DOHH2 (cell line): ENCODE results near the gene CCDC91.

Source experiments
- H3F3A ChIP-seq: fragments of 200-600 bp; sonication (generic), shearing (Covaris generic); 2 replicates; pipeline ENCODE4 v1.6.0; 2016; ENCODE audit warnings: antibody characterized with exemption, mild to moderate bottlenecking; ENCODE audit not compliant: control insufficient read depth, insufficient read depth
- H3K27ac ChIP-seq: fragments of 200-600 bp; sonication (generic); 2 replicates; pipeline ENCODE4 v1.5.1; 2014; ENCODE audit warnings: low read depth, mild to moderate bottlenecking, low read length, moderate library complexity
- H3K27me3 ChIP-seq: fragments of 200-600 bp; sonication (generic); 2 replicates; pipeline ENCODE4 v1.6.1; 2014; ENCODE audit warnings: mild to moderate bottlenecking, low read length, mixed read lengths; ENCODE audit not compliant: control insufficient read depth
- H3K36me3 ChIP-seq: fragments of 200-600 bp; sonication (generic); 2 replicates; pipeline ENCODE4 v1.6.1; 2014; ENCODE audit warnings: mild to moderate bottlenecking, low read length, moderate library complexity, mixed read lengths; ENCODE audit not compliant: control insufficient read depth
- H3K4me1 ChIP-seq: fragments of 200-600 bp; sonication (generic); 2 replicates; pipeline ENCODE4 v1.6.1; 2014; ENCODE audit warnings: mild to moderate bottlenecking, low read length, mixed read lengths; ENCODE audit not compliant: control insufficient read depth
- H3K4me2 ChIP-seq: fragments of 200-600 bp; sonication (generic); 2 replicates; pipeline ENCODE4 v1.6.0; 2014; ENCODE audit warnings: mild to moderate bottlenecking, low read length, moderate library complexity
- H3K4me3 ChIP-seq: fragments of 200-600 bp; sonication (generic); 2 replicates; pipeline ENCODE4 v1.5.1; 2014; ENCODE audit warnings: mild to moderate bottlenecking, low read length, mixed read lengths
- H3K79me2 ChIP-seq: fragments of 200-600 bp; sonication (generic); 2 replicates; pipeline ENCODE4 v1.6.1; 2014; ENCODE audit warnings: mild to moderate bottlenecking, low read length, mixed read lengths; ENCODE audit not compliant: control insufficient read depth
- H3K9me2 ChIP-seq: fragments of 200-600 bp; sonication (generic); replicated peaks from 2 replicates; pipeline ENCODE4 v1.6.1; 2014; ENCODE audit warnings: mild to moderate bottlenecking, low read length, mixed read lengths; ENCODE audit not compliant: control insufficient read depth
- H3K9me3 ChIP-seq: fragments of 200-600 bp; sonication (generic); 2 replicates; pipeline ENCODE4 v1.6.1; 2014; ENCODE audit warnings: antibody characterized with exemption, low read length, mixed read lengths; ENCODE audit not compliant: control insufficient read depth, insufficient read depth
- H4K20me1 ChIP-seq: fragments of 200-600 bp; sonication (generic); 2 replicates; pipeline ENCODE4 v1.6.0; 2014; ENCODE audit warnings: low read depth, mild to moderate bottlenecking, antibody characterized with exemption, low read length, moderate library complexity; ENCODE audit not compliant: control insufficient read depth, insufficient read depth
- EZH2phosphoT487 ChIP-seq: fragments of 200-600 bp; sonication (generic); IDR thresholded peaks from 2 replicates; pipeline ENCODE4 v1.6.1; 2017; ENCODE audit warnings: borderline replicate concordance, mild to moderate bottlenecking, antibody characterized with exemption, low read length, moderate library complexity, mixed read lengths
- TF ChIP-seq, protein P1 (sequence below): fragments of 200-600 bp; sonication (generic); IDR thresholded peaks from one replicate; pipeline ENCODE4 v1.5.1; 2014; ENCODE audit warnings: antibody characterized with exemption, mild to moderate bottlenecking, low read depth, low read length; ENCODE audit not compliant: poor library complexity, severe bottlenecking

Gene CCDC91

DNA sequence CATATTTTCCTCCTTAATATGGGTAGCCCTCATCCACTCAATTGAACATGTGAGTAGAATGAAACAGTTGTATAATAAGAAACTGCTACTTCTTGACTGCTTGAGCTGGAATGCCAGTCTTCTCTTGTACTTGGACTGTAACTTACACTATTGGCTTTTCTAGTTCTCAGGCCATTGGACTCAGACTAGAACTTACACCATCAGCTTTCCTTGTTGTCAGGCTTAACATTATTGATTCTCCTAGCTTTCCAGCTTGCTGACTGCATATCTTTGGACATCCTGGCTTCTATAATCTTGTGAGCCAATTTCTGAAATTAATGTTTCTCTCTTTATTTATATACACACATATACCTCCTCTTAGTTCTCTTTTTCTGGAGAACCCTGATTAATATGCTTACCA lies 24.8 kb downstream of the CCDC91 start:
- no peaks in the 10 kb centered on the region for H4K20me1 ChIP-seq

DNA sequence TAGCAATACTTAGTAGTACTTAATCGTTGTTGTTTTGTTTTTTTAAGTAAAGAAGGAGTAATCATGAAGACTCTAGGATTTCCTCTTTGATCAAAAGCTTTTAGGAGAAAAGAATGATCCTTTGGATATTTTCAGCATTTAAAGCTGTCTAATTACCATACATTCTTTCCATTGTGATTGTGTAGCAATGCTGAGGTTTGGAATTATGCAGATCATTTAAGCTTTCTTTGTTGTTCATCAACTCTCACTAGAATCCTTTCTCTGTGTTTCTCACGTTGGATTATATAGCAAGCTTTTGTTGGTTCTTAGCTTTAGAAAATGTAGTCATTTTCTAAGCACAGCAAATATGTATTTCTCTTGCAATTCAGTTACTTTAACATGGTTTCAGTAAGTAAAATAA lies 25.8 kb downstream of the CCDC91 start:
- Histone ChIP-seq H3K9me2 (no peaks in the 10 kb centered on the region), H3F3A (no peaks in the 10 kb centered on the region), H3K27me3 (no peaks in the 10 kb centered on the region), H3K79me2 (peaks cover 17% of the 10 kb centered on the region), H3K4me2 (no peak overlapping the region), H4K20me1 (no peaks in the 10 kb centered on the region), H3K36me3 (peaks cover 7% of the 10 kb centered on the region; the same call in 1 of the 2 replicates), H3K27ac (no peak overlapping the region), H3K4me3 (no peak overlapping the region), H3K4me1 (peaks cover 10% of the 10 kb centered on the region), H3K9me3 (0 out of 2 replicates have a peak, but pooled peaks cover 6% of the 10 kb centered on the region)
- TF ChIP-seq EZH2phosphoT487: no peak

More for the DNA sequence above, 24.8 kb downstream of the CCDC91 start:
- H3K4me3 ChIP-seq: no peak overlapping the region
- H3K4me1 ChIP-seq: peaks cover 10% of the 10 kb centered on the region
- no peaks in the 10 kb centered on the region for H3K9me2 ChIP-seq
- H3K36me3 ChIP-seq: peaks cover 10% of the 10 kb centered on the region
- TF ChIP-seq, protein P1, sequence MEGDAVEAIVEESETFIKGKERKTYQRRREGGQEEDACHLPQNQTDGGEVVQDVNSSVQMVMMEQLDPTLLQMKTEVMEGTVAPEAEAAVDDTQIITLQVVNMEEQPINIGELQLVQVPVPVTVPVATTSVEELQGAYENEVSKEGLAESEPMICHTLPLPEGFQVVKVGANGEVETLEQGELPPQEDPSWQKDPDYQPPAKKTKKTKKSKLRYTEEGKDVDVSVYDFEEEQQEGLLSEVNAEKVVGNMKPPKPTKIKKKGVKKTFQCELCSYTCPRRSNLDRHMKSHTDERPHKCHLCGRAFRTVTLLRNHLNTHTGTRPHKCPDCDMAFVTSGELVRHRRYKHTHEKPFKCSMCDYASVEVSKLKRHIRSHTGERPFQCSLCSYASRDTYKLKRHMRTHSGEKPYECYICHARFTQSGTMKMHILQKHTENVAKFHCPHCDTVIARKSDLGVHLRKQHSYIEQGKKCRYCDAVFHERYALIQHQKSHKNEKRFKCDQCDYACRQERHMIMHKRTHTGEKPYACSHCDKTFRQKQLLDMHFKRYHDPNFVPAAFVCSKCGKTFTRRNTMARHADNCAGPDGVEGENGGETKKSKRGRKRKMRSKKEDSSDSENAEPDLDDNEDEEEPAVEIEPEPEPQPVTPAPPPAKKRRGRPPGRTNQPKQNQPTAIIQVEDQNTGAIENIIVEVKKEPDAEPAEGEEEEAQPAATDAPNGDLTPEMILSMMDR: no peak
- TF ChIP-seq EZH2phosphoT487: no peak
- peaks cover 16% of the 10 kb centered on the region for H3K79me2 ChIP-seq
- no peak overlapping the region for H3K27ac ChIP-seq
- H3K4me2 ChIP-seq: no peak overlapping the region
- H3K27me3 ChIP-seq: no peaks in the 10 kb centered on the region
- H3F3A ChIP-seq: no peaks in the 10 kb centered on the region
- H3K9me3 ChIP-seq: 0 out of 2 replicates have a peak, but pooled peaks cover 6% of the 10 kb centered on the region

DNA sequence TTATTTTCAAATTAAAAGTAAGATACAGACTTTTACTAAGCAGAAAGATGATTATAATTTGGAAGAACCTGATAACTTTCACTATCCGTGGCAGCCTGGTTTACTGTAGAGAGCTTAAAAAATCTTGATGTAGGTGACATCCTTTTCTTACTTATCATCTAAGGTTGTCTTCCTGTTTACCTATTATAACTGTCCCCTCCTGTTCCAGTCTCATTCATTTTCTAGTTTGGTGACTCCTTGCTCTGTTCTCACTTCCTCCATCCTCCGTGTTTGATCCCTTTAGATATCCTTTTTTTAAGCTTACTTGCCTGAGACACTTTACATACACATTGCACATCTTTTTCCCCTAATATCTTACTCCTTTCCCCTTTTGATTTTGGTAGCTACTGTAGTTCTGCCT lies 27.5 kb downstream of the CCDC91 start:
- H3K79me2 ChIP-seq: peaks cover 34% of the 10 kb centered on the region

DNA sequence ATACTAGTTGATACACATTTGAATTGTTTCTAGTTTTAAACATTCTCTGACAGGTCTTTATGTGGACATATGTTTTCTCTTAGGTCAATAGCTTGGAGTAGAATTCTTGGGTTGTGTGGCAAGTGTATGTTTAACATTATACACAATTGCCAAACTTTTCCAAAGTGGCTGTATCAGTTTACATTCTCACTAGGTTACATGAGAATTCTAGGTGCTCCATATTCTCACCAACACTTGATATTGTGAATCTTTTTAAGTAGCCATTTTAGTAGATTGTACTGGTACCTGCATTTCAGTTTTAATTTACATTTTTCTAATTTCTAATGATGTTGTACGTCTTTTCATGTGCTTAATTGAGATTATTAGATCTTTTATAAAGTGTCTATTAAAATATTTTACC lies 28.6 kb downstream of the CCDC91 start:
- TF ChIP-seq, protein P1: no peak
- no peak for TF ChIP-seq EZH2phosphoT487
- H3K79me2 ChIP-seq: peaks cover 35% of the 10 kb centered on the region
- H3K4me2 ChIP-seq: no peak overlapping the region
- no peak overlapping the region for H3K4me3 ChIP-seq
- no peaks in the 10 kb centered on the region for H3F3A ChIP-seq
- H3K27me3 ChIP-seq: no peaks in the 10 kb centered on the region
- no peaks in the 10 kb centered on the region for H3K36me3 ChIP-seq
- no peaks in the 10 kb centered on the region for H3K9me2 ChIP-seq
- H3K9me3 ChIP-seq: 0 out of 2 replicates have a peak, but pooled peaks cover 6% of the 10 kb centered on the region
- peaks cover 15% of the 10 kb centered on the region for H3K4me1 ChIP-seq
- H4K20me1 ChIP-seq: no peaks in the 10 kb centered on the region
- no peak overlapping the region for H3K27ac ChIP-seq

More for the DNA sequence above, 27.5 kb downstream of the CCDC91 start:
- H3K27ac ChIP-seq: no peak overlapping the region
- peaks cover 15% of the 10 kb centered on the region for H3K4me1 ChIP-seq
- 0 out of 2 replicates have a peak, but pooled peaks cover 6% of the 10 kb centered on the region for H3K9me3 ChIP-seq
- H3K4me2 ChIP-seq: 0 out of 2 replicates have a peak overlapping the region, but pooled peaks have one; percentile 6
- H3F3A ChIP-seq: no peaks in the 10 kb centered on the region
- H3K36me3 ChIP-seq: 0 out of 2 replicates have a peak, but pooled peaks cover 4% of the 10 kb centered on the region
- no peak overlapping the region for H3K4me3 ChIP-seq
- H4K20me1 ChIP-seq: no peaks in the 10 kb centered on the region
- no peaks in the 10 kb centered on the region for H3K9me2 ChIP-seq
- TF ChIP-seq, protein P1: no peak
- TF ChIP-seq EZH2phosphoT487: no peak
- no peaks in the 10 kb centered on the region for H3K27me3 ChIP-seq
